ENCODE measurements around the gene XPC. TPM values are rescaled to one million over a fixed set of nuclear protein-coding genes. Genes with fewer than 3 reads are reported as not detected.
A peak's percentile ranks its signal among the peaks of the same experiment; 100 is the strongest.

Gene XPC
- total RNA-seq, 1 experiment from 2014 or later = 24.3 TPM

DNA sequence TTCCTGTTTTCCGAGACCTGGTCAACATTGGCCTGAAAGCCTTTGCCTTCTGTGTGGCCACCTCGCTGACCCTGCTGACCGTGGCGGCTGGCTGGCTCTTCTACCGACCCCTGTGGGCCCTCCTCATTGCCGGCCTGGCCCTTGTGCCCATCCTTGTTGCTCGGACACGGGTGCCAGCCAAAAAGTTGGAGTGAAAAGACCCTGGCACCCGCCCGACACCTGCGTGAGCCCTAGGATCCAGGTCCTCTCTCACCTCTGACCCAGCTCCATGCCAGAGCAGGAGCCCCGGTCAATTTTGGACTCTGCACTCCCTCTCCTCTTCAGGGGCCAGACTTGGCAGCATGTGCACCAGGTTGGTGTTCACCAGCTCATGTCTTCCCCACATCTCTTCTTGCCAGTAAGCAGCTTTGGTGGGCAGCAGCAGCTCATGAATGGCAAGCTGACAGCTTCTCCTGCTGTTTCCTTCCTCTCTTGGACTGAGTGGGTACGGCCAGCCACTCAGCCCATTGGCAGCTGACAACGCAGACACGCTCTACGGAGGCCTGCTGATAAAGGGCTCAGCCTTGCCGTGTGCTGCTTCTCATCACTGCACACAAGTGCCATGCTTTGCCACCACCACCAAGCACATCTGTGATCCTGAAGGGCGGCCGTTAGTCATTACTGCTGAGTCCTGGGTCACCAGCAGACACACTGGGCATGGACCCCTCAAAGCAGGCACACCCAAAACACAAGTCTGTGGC is 36.6 kb downstream of the XPC start:
- DNase-seq = no peak
- Mint-ChIP-seq H3K4me3 (ENCODE audit: low read depth, unreplicated experiment) (no peak overlapping the region), H3K27ac (ENCODE audit: unreplicated experiment) (peak overlapping the region; percentile 47), H3K9me3 (ENCODE audit: low read depth, unreplicated experiment) (no peaks in the 10 kb centered on the region), H3K27me3 (ENCODE audit: unreplicated experiment) (no peaks in the 10 kb centered on the region), H3K4me1 (ENCODE audit: low read depth, unreplicated experiment) (peaks cover 17% of the 10 kb centered on the region), H3K36me3 (ENCODE audit: insufficient read depth, unreplicated experiment) (peaks cover 47% of the 10 kb centered on the region)
- no TSS peak for BruUV-seq (replicated peaks)
- no peak for TF ChIP-seq CTCF (IDR thresholded peaks at IDR 0.05; ENCODE audit: unreplicated experiment)
- intact Hi-C loops (cut with micrococcal nuclease; ENCODE audit: unreplicated experiment) = no loop called here
- CTCF ChIA-PET = no interaction called here

GRCh38 chr3:14141144-14141543 is 37.3 kb downstream of the XPC start:
- Mint-ChIP-seq H3K4me1 (ENCODE audit: low read depth, unreplicated experiment) (peaks cover 17% of the 10 kb centered on the region), H3K9me3 (ENCODE audit: low read depth, unreplicated experiment) (no peaks in the 10 kb centered on the region)
- intact Hi-C loops (cut with micrococcal nuclease; ENCODE audit: unreplicated experiment) = no loop called here

GRCh38 chr3:14140668-14141067 is 37.7 kb downstream of the XPC start:
- BruUV-seq (replicated peaks) = no TSS peak
- peaks cover 45% of the 10 kb centered on the region for H3K36me3 Mint-ChIP-seq (ENCODE audit: insufficient read depth, unreplicated experiment)
- CTCF ChIA-PET = no interaction called here

More at GRCh38 chr3:14141144-14141543, 37.3 kb downstream of the XPC start:
- H3K27ac Mint-ChIP-seq (ENCODE audit: unreplicated experiment) = no peak overlapping the region
- no peak for DNase-seq
- H3K27me3 Mint-ChIP-seq (ENCODE audit: unreplicated experiment) = no peaks in the 10 kb centered on the region
- no TSS peak for BruUV-seq (replicated peaks)
- no peak for TF ChIP-seq CTCF (IDR thresholded peaks at IDR 0.05; ENCODE audit: unreplicated experiment)
- no peak overlapping the region for H3K4me3 Mint-ChIP-seq (ENCODE audit: low read depth, unreplicated experiment)
- peaks cover 47% of the 10 kb centered on the region for H3K36me3 Mint-ChIP-seq (ENCODE audit: insufficient read depth, unreplicated experiment)
- CTCF ChIA-PET = no interaction called here

DNA sequence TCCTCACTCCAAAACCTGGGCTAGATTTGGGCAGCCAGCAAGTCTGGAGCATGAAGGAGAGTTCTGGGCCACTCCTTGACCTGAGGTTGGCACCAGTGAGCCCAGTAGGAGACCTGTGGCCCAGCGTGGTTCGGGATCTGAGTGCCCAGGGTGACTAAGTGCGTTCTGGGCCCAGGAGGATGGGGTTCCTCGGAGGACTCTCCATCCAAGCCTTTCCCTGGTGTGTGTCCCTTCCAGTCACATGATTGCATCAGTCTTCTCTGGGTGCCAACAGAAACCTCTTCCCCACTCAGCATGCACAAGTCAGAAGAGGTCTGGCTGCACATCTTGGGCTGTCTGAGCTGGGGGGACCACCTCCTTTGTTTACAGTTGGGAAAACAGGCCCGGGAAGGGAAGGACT is 38.6 kb downstream of the XPC start:
- TF ChIP-seq CTCF (IDR thresholded peaks at IDR 0.05; ENCODE audit: unreplicated experiment) = no peak
- intact Hi-C loops (cut with micrococcal nuclease; ENCODE audit: unreplicated experiment) = no loop called here
- Mint-ChIP-seq H3K27ac (ENCODE audit: unreplicated experiment) (no peak overlapping the region), H3K36me3 (ENCODE audit: insufficient read depth, unreplicated experiment) (peaks cover 44% of the 10 kb centered on the region), H3K4me1 (ENCODE audit: low read depth, unreplicated experiment) (peaks cover 9% of the 10 kb centered on the region), H3K27me3 (ENCODE audit: unreplicated experiment) (no peaks in the 10 kb centered on the region), H3K4me3 (ENCODE audit: low read depth, unreplicated experiment) (no peak overlapping the region), H3K9me3 (ENCODE audit: low read depth, unreplicated experiment) (no peaks in the 10 kb centered on the region)
- no peak for DNase-seq
- no TSS peak for BruUV-seq (replicated peaks)
- CTCF ChIA-PET = no interaction called here

More at GRCh38 chr3:14140668-14141067, 37.7 kb downstream of the XPC start:
- Mint-ChIP-seq H3K4me1 (ENCODE audit: low read depth, unreplicated experiment) (peaks cover 17% of the 10 kb centered on the region), H3K9me3 (ENCODE audit: low read depth, unreplicated experiment) (no peaks in the 10 kb centered on the region), H3K27me3 (ENCODE audit: unreplicated experiment) (no peaks in the 10 kb centered on the region), H3K4me3 (ENCODE audit: low read depth, unreplicated experiment) (no peak overlapping the region), H3K27ac (ENCODE audit: unreplicated experiment) (no peak overlapping the region)
- intact Hi-C loops (cut with micrococcal nuclease; ENCODE audit: unreplicated experiment) = no loop called here
- no peak for DNase-seq
- TF ChIP-seq CTCF (IDR thresholded peaks at IDR 0.05; ENCODE audit: unreplicated experiment) = no peak

All from Calu3 (cell line).